ENCODE results near the gene PDGFRB. TPM values are rescaled to one million over a fixed set of nuclear protein-coding genes. Genes with fewer than 3 reads are reported as not detected.
A peak's percentile ranks its signal among the peaks of the same experiment; 100 is the strongest.

PDGFRB gene
- total and polyA plus RNA-seq, 9 of the 15 experiments (the other 6 are each of a cell fraction or from before 2014, with no cell fraction given), result 0.01 to 1.5 (median 0.09) TPM; not detected in 3

DNA sequence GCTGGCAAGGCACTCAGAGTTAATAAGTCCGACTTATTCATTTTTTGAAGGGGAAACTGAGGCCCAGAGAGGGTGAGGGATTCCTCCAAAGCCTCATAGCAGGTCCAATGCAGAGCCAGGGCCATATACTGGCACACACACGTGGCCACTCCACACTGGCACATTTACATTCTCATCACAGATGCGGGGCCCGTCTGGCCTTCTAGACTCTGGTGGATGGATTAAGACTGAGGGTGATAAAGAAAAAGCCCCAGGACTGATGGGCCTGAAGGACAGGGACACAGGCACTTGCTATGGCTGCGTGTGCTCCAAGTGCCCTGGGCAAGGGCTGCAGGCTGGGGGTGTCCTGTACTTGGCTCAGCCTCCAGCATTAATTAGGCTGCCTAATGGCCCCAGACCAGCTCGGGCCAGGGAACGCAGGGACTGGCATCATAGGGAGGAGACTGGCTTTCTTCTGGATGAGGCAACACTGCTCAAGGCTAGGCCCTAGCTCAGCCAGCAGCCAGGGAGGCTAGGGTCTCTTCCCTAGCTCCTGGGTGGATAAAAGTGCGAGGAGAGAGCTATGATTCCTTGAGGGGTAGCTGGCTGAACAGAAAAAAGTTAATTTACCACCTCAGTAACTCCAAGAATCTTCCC lies 40.8 kb downstream of the PDGFRB start:
- no peak for DNase-seq (ENCODE audit: extremely low read depth in 1 of 4, low spot score in 3 of 4)
- ATAC-seq, result peak; percentile 9; the same call in 1 of the 3 replicates
- CTCF ChIA-PET (ENCODE audit: low intra/inter-chr PET ratio), result no interaction called here
- Histone ChIP-seq H4K20me1 (replicated peaks; ENCODE audit: control insufficient read depth, insufficient read depth, low read length) (no peaks in the 10 kb centered on the region), H3K9ac (ENCODE audit: insufficient read depth in 1 of 2, low read depth in 2 of 2, low read length in 2 of 2) (peak overlapping the region; percentile 59 to 82), H3K27me3 (ENCODE audit: control insufficient read depth in 2 of 2, insufficient read depth in 2 of 2, low read length in 2 of 2) (no peaks in the 10 kb centered on the region), H3K9me1 (ENCODE audit: control insufficient read depth, insufficient read depth, low read length) (no peaks in the 10 kb centered on the region), H3K4me2 (ENCODE audit: insufficient read depth, low read length) (peak overlapping the region; percentile 54), H3K4me3 (no peak overlapping the region), H2AFZ (ENCODE audit: low read depth, low read length) (peak overlapping the region; percentile 58), H3K36me3 (ENCODE audit: control insufficient read depth, insufficient read depth, low read length) (no peaks in the 10 kb centered on the region), H3K9me3 (replicated peaks; ENCODE audit: control insufficient read depth, insufficient read depth, low read depth, low read length) (no peaks in the 10 kb centered on the region), H3K79me2 (ENCODE audit: control insufficient read depth, insufficient read depth, low read length) (no peaks in the 10 kb centered on the region), H3K27ac (ENCODE audit: extremely low read depth, low read depth, low read length) (peak overlapping the region; percentile 62), H3K4me1 (replicated peaks in 1 of 2; ENCODE audit: control insufficient read depth in 2 of 2, insufficient read depth in 2 of 2, low read length in 2 of 2) (peaks cover 21 to 43% of the 10 kb centered on the region in 2 experiments; a peak in 4 of 5 replicates)
- TF ChIP-seq CEBPG (CRISPR knock-in tag; IDR thresholded peaks at IDR 0.05), result peak; percentile 33; the same call in 1 of the 2 replicates
- TF ChIP-seq CEBPG (tag; conservative IDR thresholded peaks at IDR 0.05 in 1 of 2, IDR thresholded peaks at IDR 0.05 in 1 of 2), result no peak
- TF ChIP-seq, protein P1, sequence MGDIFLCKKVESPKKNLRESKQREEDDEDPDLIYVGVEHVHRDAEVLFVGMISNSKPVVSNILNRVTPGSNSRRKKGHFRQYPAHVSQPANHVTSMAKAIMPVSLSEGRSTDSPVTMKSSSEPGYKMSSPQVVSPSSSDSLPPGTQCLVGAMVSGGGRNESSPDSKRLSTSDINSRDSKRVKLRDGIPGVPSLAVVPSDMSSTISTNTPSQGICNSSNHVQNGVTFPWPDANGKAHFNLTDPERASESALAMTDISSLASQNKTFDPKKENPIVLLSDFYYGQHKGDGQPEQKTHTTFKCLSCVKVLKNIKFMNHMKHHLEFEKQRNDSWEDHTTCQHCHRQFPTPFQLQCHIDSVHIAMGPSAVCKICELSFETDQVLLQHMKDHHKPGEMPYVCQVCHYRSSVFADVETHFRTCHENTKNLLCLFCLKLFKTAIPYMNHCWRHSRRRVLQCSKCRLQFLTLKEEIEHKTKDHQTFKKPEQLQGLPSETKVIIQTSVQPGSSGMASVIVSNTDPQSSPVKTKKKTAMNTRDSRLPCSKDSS (IDR thresholded peaks at IDR 0.05; ENCODE audit: low read depth, partially characterized antibody), result no peak
- BruUV-seq (replicated peaks), result no TSS peak
- no peak for FAIRE-seq
- in situ Hi-C loops (cut with MboI), result no loop called here
- POLR2A ChIA-PET, result interaction anchor here (0.6 to 1.3 kb wide), 3 partner anchors 10 to 269 kb away, joined by 3 to 5 read pairs (median 3); no protein-coding TSS in a partner anchor
- WGBS (ENCODE audit: insufficient coverage, low coverage, missing lambda C conversion rate), result 51% methylated on average over 8 of the region's 8 CpGs
- intact Hi-C loops (cut with micrococcal nuclease), result loop anchor here (10.0 kb wide), 1 partner anchor 90 kb away; no protein-coding TSS in a partner anchor
